IMR-90 (cell line): Measurements from ENCODE around the gene PDE6A. TPM values are rescaled to one million over a fixed set of nuclear protein-coding genes. Genes with fewer than 3 reads are reported as not detected.

Source experiments
- ATAC-seq: fragments of 200-7000 bp; cut with Tn5 transposase; 2 replicates; pipeline ENCODE4 v1.9.1; 2020; ENCODE audit warnings: low read depth, mild to moderate bottlenecking, moderate library complexity
- BruUV-seq: library from RNA; stranded (reverse); fragments of 400-500 nt; replicated peaks from 2 replicates; lab custom pipeline; 2021; lab: Mats Ljungman, UMichigan
- CTCF ChIA-PET: fragments of 300-600 bp; formaldehyde crosslinking; extraction: SDS; loops from one replicate; lab custom pipeline; 2021; ENCODE audit warnings: antibody characterized with exemption; lab: Yijun Ruan, JAX
- POLR2A ChIA-PET: fragments of 300-600 bp; sonication (Branson Sonifier 250); formaldehyde crosslinking; loops from one replicate; lab custom pipeline; 2022; ENCODE audit warnings: antibody characterized with exemption; ENCODE audit not compliant: unreplicated experiment; lab: Charles Lee
- DNase-seq: peaks from one replicate; pipeline ENCODE4 v3.0.0; 2013
- H2AFZ ChIP-seq: replicated peaks from 2 replicates; pipeline ENCODE3; 2013; ENCODE audit warnings: low read length, mild to moderate bottlenecking; ENCODE audit not compliant: poor library complexity
- H2AK5ac ChIP-seq: 2 replicates; pipeline ENCODE4 v1.6.1; 2013; ENCODE audit warnings: low read depth, low read length, inconsistent platforms
- H2AK9ac ChIP-seq: replicated peaks from 2 replicates; pipeline ENCODE3; 2013; ENCODE audit warnings: mild to moderate bottlenecking, low read depth, low read length, moderate library complexity; ENCODE audit not compliant: poor library complexity
- H2BK120ac ChIP-seq: 2 replicates; pipeline ENCODE4 v1.6.1; 2013; ENCODE audit warnings: low read depth, low read length, inconsistent platforms
- H2BK15ac ChIP-seq: 3 replicates; pipeline ENCODE4 v1.6.1; 2013; ENCODE audit warnings: low read depth, low read length, inconsistent platforms
- H2BK20ac ChIP-seq: 2 replicates; pipeline ENCODE4 v1.6.1; 2013; ENCODE audit warnings: low read depth, mild to moderate bottlenecking, inconsistent platforms, low read length, moderate library complexity
- H2BK5ac ChIP-seq: 2 replicates; pipeline ENCODE4 v1.6.1; 2013; ENCODE audit warnings: mild to moderate bottlenecking, low read depth, low read length, inconsistent platforms; ENCODE audit not compliant: poor library complexity, severe bottlenecking
- H3K14ac ChIP-seq: replicated peaks from 2 replicates; pipeline ENCODE4 v1.6.1; 2013; ENCODE audit warnings: low read depth, low read length, inconsistent platforms
- H3K18ac ChIP-seq: 2 replicates; pipeline ENCODE4 v1.6.1; 2013; ENCODE audit warnings: low read depth, low read length, control low read depth
- H3K23ac ChIP-seq: 2 replicates; pipeline ENCODE4 v1.6.1; 2013; ENCODE audit warnings: low read depth, low read length, inconsistent platforms
- H3K27ac ChIP-seq: 2 replicates; pipeline ENCODE4 v1.5.1; 2013; ENCODE audit warnings: mild to moderate bottlenecking, control low read depth, low read length; ENCODE audit not compliant: insufficient read depth
- H3K27me3 ChIP-seq: 2 replicates; pipeline ENCODE4 v1.6.1; 2013; ENCODE audit warnings: low read length; ENCODE audit not compliant: control insufficient read depth, insufficient read depth
- H3K36me3 ChIP-seq: 2 replicates; pipeline ENCODE4 v1.6.1; 2013; ENCODE audit warnings: low read length, mixed read lengths; ENCODE audit not compliant: control insufficient read depth, insufficient read depth
- H3K4ac ChIP-seq: 2 replicates; pipeline ENCODE4 v1.6.1; 2013; ENCODE audit warnings: low read depth, low read length, inconsistent platforms
- H3K4me1 ChIP-seq: 2 replicates; pipeline ENCODE4 v1.6.1; 2013; ENCODE audit warnings: low read length, mixed read lengths; ENCODE audit not compliant: control insufficient read depth, insufficient read depth
- H3K4me2 ChIP-seq: 2 replicates; pipeline ENCODE4 v1.6.1; 2013; ENCODE audit warnings: low read depth, mild to moderate bottlenecking, control low read depth, low read length, moderate library complexity
- H3K4me3 ChIP-seq: 2 replicates; pipeline ENCODE4 v1.5.1; 2013; ENCODE audit warnings: low read depth, mild to moderate bottlenecking, control low read depth, low read length, moderate library complexity; ENCODE audit not compliant: insufficient read depth
- H3K56ac ChIP-seq: 2 replicates; pipeline ENCODE4 v1.6.1; 2013; ENCODE audit warnings: low read length, inconsistent platforms; ENCODE audit not compliant: insufficient read depth; ENCODE audit errors: extremely low read depth
- H3K79me1 ChIP-seq, 2 experiments: 2 replicates each; pipeline ENCODE4 v1.6.1; 2013; ENCODE audit warnings: low read length in 2 of 2, inconsistent platforms in 1 of 2, low read depth in 1 of 2
- H3K9ac ChIP-seq: 2 replicates; pipeline ENCODE4 v1.6.1; 2013; ENCODE audit warnings: low read depth, low read length, control low read depth
- H3K9me1 ChIP-seq: 2 replicates; pipeline ENCODE4 v1.6.1; 2013; ENCODE audit warnings: low read length, inconsistent platforms; ENCODE audit not compliant: insufficient read depth
- H3K9me3 ChIP-seq: 2 replicates; pipeline ENCODE4 v1.6.1; 2013; ENCODE audit warnings: low read length; ENCODE audit not compliant: control insufficient read depth, insufficient read depth
- H4K20me1 ChIP-seq: 2 replicates; pipeline ENCODE4 v1.6.1; 2013; ENCODE audit warnings: low read length, inconsistent platforms; ENCODE audit not compliant: insufficient read depth
- H4K5ac ChIP-seq: 2 replicates; pipeline ENCODE4 v1.6.1; 2013; ENCODE audit warnings: mild to moderate bottlenecking, low read depth, low read length, control low read depth
- H4K8ac ChIP-seq, 2 experiments: 2 replicates each; pipeline ENCODE4 v1.6.1; 2013; ENCODE audit warnings: low read depth in 2 of 2, low read length in 2 of 2, control low read depth in 1 of 2, inconsistent platforms in 1 of 2
- H4K91ac ChIP-seq: 2 replicates; pipeline ENCODE4 v1.6.1; 2013; ENCODE audit warnings: low read depth, low read length, inconsistent platforms; ENCODE audit not compliant: insufficient read depth
- CHD1 ChIP-seq: IDR thresholded peaks from 2 replicates; pipeline ENCODE4 v1.6.1; 2012; ENCODE audit warnings: low read depth, low read length, improper control_type of control experiment
- RCOR1 ChIP-seq: IDR thresholded peaks from 2 replicates; pipeline ENCODE4 v1.6.1; 2012; ENCODE audit warnings: mild to moderate bottlenecking, low read length, improper control_type of control experiment; ENCODE audit not compliant: insufficient replicate concordance
- SMC3 ChIP-seq: fragments of 150-350 bp; IDR thresholded peaks from 2 replicates; pipeline ENCODE4 v1.6.1; 2016; ENCODE audit warnings: low read depth, mild to moderate bottlenecking, antibody characterized with exemption, low read length, moderate library complexity
- USF2 ChIP-seq: fragments of 150-350 bp; IDR thresholded peaks from 2 replicates; pipeline ENCODE4 v1.6.1; 2017; ENCODE audit warnings: mild to moderate bottlenecking, antibody characterized with exemption, low read length, low read depth
- WGBS, 2 experiments: methylation state at CpG; one replicate each; pipeline versions ENCODE4 v1.1.5 to v1.1.7; 2013; ENCODE audit warnings: missing lambda C conversion rate in 2 of 2; ENCODE audit not compliant: insufficient read length in 1 of 2; ENCODE audit errors: extremely low coverage in 2 of 2; 5-methylcytosine and 5-hydroxymethylcytosine counted together
- dilution Hi-C: fragments of 300-500 bp; cut with HindIII; formaldehyde crosslinking; loops from one replicate; pipeline ENCODE4 v1.14.3; 2018; ENCODE audit warnings: low sequenced_read_pairs; ENCODE audit not compliant: unreplicated experiment
- in situ Hi-C: fragments of 300-500 bp; cut with MboI; formaldehyde crosslinking; loops from 3 replicates; pipeline ENCODE4 v1.14.3; 2019; ENCODE audit warnings: low sequenced_read_pairs, inconsistent platforms, mixed read lengths
- intact Hi-C: fragments of 100-400 bp; cut with micrococcal nuclease; formaldehyde crosslinking; loops from 2 replicates; pipeline ENCODE4 v1.10.0; 2022
- polyA plus RNA-seq, 3 experiments: library from polyadenylated mRNA; depleted of rRNA; stranded (reverse); fragments of >200 nt; gene quantifications; 2 replicates each; pipeline ENCODE4 v1.2.3, GENCODE V29; 2012; ENCODE audit warnings: low replicate concordance in 1 of 3
- total RNA-seq: library from RNA; depleted of rRNA; stranded (reverse); fragments of >200 nt; gene quantifications from 2 replicates; pipeline ENCODE4 v1.2.3, GENCODE V29; 2012

Gene PDE6A
- total and polyA plus RNA-seq, 2 of the 4 experiments (the other 2 are of a cell fraction): not detected

DNA sequence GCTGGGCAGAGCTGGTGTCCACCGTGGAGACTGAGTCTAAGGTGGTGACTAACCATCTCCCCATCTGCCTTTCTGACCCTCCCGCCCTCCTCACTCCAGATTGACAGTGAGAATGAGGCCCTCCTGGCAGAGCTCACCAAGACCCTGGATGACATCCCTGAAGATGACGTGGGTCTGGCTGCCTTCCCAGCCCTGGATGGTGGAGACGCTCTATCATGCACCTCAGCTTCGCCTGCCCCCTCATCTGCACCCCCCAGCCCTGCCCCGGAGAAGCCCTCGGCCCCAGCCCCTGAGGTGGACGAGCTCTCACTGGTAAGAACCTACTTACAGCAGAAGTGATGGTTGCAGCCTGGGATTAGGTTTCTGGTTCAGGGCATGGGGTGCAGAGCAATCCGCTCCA is 118.0 kb downstream of the PDE6A start:
- 60% methylated on average over 2 of the region's 9 CpGs; no CpG with 5 or more reads in 1 of the 2 experiments for WGBS, 2 experiments
- Histone ChIP-seq H3K9me3 (no peaks in the 10 kb centered on the region), H3K56ac (no peak overlapping the region), H2BK15ac (no peak overlapping the region), H3K9me1 (no peaks in the 10 kb centered on the region), H3K23ac (no peak overlapping the region), H2BK20ac (no peak overlapping the region), H3K4me1 (no peaks in the 10 kb centered on the region), H2BK5ac (no peak overlapping the region), H3K18ac (no peak overlapping the region), H4K5ac (no peak overlapping the region), H3K4ac (no peak overlapping the region), H2AFZ (no peak overlapping the region), H3K79me1 (no peaks in the 10 kb centered on the region), H2AK5ac (no peak overlapping the region), H4K8ac (no peak overlapping the region), H3K9ac (no peak overlapping the region), H3K14ac (no peak overlapping the region), H2AK9ac (no peak overlapping the region), H3K36me3 (no peaks in the 10 kb centered on the region), H3K27me3 (peaks cover 2% of the 10 kb centered on the region), H3K4me3 (no peak overlapping the region), H2BK120ac (no peak overlapping the region), H4K91ac (no peak overlapping the region), H4K20me1 (no peaks in the 10 kb centered on the region), H3K4me2 (no peak overlapping the region), H3K27ac (no peak overlapping the region)
- CTCF ChIA-PET: interaction anchor here (2.8 kb wide), 1 partner anchor 190 kb away, joined by 10 read pairs; no protein-coding TSS in a partner anchor
- intact Hi-C loops (no loop called here), in situ Hi-C loops (loop anchor here (5.0 to 25.0 kb wide), 2 partner anchors 189 to 611 kb away; partner anchors contain the start of gene RPS14), dilution Hi-C loops (loop anchor here (10.0 kb wide), 1 partner anchor 192 kb away; no protein-coding TSS in a partner anchor)
- DNase-seq (peak; percentile 59), ATAC-seq (no peak)
- no TSS peak for BruUV-seq
- POLR2A ChIA-PET: no interaction called here
- TF ChIP-seq SMC3 (no peak), CHD1 (no peak), USF2 (no peak), RCOR1 (no peak)
